Measurements from ENCODE around the gene CAMK2G. TPM values are rescaled to one million over a fixed set of nuclear protein-coding genes. Genes with fewer than 3 reads are reported as not detected.

Gene CAMK2G
- polyA plus RNA-seq, 3 donors = 1.7 to 60.7 (median 3.0) TPM

DNA sequence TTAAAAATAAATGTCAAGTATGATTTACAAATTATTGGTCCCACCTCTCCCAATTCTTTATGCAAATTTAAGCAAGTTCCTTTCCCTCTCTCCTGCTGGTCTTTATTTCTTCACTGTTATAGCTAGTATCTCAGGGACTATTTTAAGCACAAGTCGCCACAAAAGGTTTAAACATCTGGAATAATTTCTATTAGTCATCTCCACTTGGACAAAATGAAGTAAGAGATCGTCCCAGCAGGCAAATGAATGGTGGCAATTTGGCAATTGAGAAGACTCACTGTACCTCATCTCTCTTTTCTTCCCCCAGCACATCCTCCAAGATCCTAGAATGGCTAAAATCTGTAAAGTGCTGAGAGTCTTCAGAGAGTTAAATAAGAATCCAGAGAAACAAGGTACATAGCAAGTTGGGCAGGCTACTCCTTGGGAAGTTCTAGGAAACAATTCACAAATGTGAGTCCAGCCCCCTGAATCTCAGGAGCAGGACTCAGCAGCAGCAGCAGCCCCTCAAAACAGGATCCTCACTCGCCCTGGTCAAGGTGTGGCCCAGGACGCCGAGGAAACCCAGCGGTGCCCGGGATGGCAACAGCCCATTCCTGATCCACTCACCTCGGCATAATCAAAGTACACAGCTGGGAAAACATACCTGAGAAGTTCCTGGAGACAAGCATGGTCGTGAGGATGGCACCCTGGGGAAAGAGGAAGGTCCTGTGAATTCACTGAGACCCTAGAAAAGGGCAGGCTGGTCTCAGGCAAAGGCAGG, 32.6 kb downstream of the CAMK2G start:
- H4K20me1 ChIP-seq (ENCODE audit: insufficient read depth, low read length) = peaks cover 6% of the 10 kb centered on the region
- peaks cover 13% of the 10 kb centered on the region for H3K4me1 Mint-ChIP-seq
- peak overlapping the region in 1 of 2 donors; percentile 30 for H3K27ac ChIP-seq (ENCODE audit: low read depth in 1 of 2, low read length in 2 of 2)
- H3K9ac ChIP-seq (ENCODE audit: insufficient read depth, low read length, poor library complexity, severe bottlenecking) = peak overlapping the region; percentile 2
- H3K4me1 ChIP-seq (ENCODE audit: control insufficient read depth in 1 of 2, insufficient read depth in 2 of 2, low read length in 2 of 2) = peaks cover 9 to 14% of the 10 kb centered on the region in 2 donors
- intact Hi-C loops (cut with micrococcal nuclease) = loop anchor here in 1 of 2 donors (10.0 kb wide), 1 partner anchor 243 kb away; no protein-coding TSS in a partner anchor
- no peaks in the 10 kb centered on the region for H3K9me3 ChIP-seq (replicated peaks in 1 of 2; ENCODE audit: control insufficient read depth in 1 of 2, insufficient read depth in 1 of 2, low read length in 2 of 2)
- H2AFZ ChIP-seq (ENCODE audit: insufficient read depth, low read depth, low read length, poor library complexity, severe bottlenecking) = no peak overlapping the region
- H3K27ac Mint-ChIP-seq = peak overlapping the region in 3 of 7 donors; percentile 15 to 77 (median 46)
- TF ChIP-seq, protein P1, sequence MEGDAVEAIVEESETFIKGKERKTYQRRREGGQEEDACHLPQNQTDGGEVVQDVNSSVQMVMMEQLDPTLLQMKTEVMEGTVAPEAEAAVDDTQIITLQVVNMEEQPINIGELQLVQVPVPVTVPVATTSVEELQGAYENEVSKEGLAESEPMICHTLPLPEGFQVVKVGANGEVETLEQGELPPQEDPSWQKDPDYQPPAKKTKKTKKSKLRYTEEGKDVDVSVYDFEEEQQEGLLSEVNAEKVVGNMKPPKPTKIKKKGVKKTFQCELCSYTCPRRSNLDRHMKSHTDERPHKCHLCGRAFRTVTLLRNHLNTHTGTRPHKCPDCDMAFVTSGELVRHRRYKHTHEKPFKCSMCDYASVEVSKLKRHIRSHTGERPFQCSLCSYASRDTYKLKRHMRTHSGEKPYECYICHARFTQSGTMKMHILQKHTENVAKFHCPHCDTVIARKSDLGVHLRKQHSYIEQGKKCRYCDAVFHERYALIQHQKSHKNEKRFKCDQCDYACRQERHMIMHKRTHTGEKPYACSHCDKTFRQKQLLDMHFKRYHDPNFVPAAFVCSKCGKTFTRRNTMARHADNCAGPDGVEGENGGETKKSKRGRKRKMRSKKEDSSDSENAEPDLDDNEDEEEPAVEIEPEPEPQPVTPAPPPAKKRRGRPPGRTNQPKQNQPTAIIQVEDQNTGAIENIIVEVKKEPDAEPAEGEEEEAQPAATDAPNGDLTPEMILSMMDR (IDR thresholded peaks at IDR 0.05) = no peak
- 98% methylated on average over 7 of the region's 9 CpGs for WGBS (ENCODE audit: insufficient coverage)
- no peaks in the 10 kb centered on the region for H3K9me3 Mint-ChIP-seq
- H3K36me3 Mint-ChIP-seq = peaks cover 73 to 87% of the 10 kb centered on the region in 2 donors
- H3K27me3 Mint-ChIP-seq (ENCODE audit: low read depth in 3 of 3) = no peaks in the 10 kb centered on the region
- no peaks in the 10 kb centered on the region for H3K79me2 ChIP-seq (ENCODE audit: insufficient read depth, low read length)
- peaks cover 74 to 84% of the 10 kb centered on the region in 2 donors for H3K36me3 ChIP-seq (replicated peaks in 1 of 2; ENCODE audit: control insufficient read depth in 1 of 2, insufficient read depth in 2 of 2, low read length in 2 of 2)
- H3K4me2 ChIP-seq (replicated peaks; ENCODE audit: extremely low read depth, low read length, poor library complexity, severe bottlenecking) = no peak overlapping the region
- H3K4me3 Mint-ChIP-seq = no peak overlapping the region
- no peak overlapping the region for H3K4me3 ChIP-seq (replicated peaks in 1 of 3; ENCODE audit: low read depth in 2 of 3, low read length in 3 of 3)
- DNase-seq = no peak
- no peaks in the 10 kb centered on the region for H3K27me3 ChIP-seq (ENCODE audit: control insufficient read depth in 2 of 2, insufficient read depth in 2 of 2, low read length in 2 of 2)

DNA sequence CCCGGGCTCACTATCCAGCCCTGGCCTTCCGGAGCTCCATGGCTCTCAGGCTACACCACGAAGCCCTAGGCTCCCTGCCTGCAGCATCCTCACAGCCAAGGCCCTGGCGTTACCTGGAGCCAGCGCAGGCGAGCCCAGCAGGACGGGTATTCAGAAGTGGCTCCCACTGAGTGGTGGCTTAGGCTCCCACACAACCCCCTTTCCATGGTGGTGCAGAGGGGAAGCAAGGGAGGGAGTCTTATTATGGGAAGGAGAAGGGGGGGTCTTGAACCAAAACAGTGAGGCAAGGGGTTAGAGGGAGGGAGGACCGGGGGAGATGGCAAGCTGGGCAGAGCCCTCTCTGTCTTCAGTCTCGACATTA, 33.3 kb downstream of the CAMK2G start:
- H3K27me3 Mint-ChIP-seq (ENCODE audit: low read depth in 3 of 3) = no peaks in the 10 kb centered on the region
- H3K4me2 ChIP-seq (replicated peaks; ENCODE audit: extremely low read depth, low read length, poor library complexity, severe bottlenecking) = no peak overlapping the region
- no peaks in the 10 kb centered on the region for H3K79me2 ChIP-seq (ENCODE audit: insufficient read depth, low read length)
- H3K4me3 Mint-ChIP-seq = no peak overlapping the region
- TF ChIP-seq, protein P1 (IDR thresholded peaks at IDR 0.05) = no peak
- no peak overlapping the region for H2AFZ ChIP-seq (ENCODE audit: insufficient read depth, low read depth, low read length, poor library complexity, severe bottlenecking)
- H3K9me3 Mint-ChIP-seq = no peaks in the 10 kb centered on the region
- no peak overlapping the region for H3K27ac ChIP-seq (ENCODE audit: low read depth in 1 of 2, low read length in 2 of 2)
- peaks cover 13% of the 10 kb centered on the region for H3K4me1 Mint-ChIP-seq
- intact Hi-C loops (cut with micrococcal nuclease) = loop anchor here in 1 of 2 donors (10.0 kb wide), 1 partner anchor 244 kb away; no protein-coding TSS in a partner anchor
- DNase-seq = no peak
- no peaks in the 10 kb centered on the region for H3K27me3 ChIP-seq (ENCODE audit: control insufficient read depth in 2 of 2, insufficient read depth in 2 of 2, low read length in 2 of 2)
- 91% methylated on average over 3 of the region's 9 CpGs for WGBS (ENCODE audit: insufficient coverage)
- H3K4me1 ChIP-seq (ENCODE audit: control insufficient read depth in 1 of 2, insufficient read depth in 2 of 2, low read length in 2 of 2) = peaks cover 9 to 14% of the 10 kb centered on the region in 2 donors
- peaks cover 6% of the 10 kb centered on the region for H4K20me1 ChIP-seq (ENCODE audit: insufficient read depth, low read length)
- H3K9me3 ChIP-seq (replicated peaks in 1 of 2; ENCODE audit: control insufficient read depth in 1 of 2, insufficient read depth in 1 of 2, low read length in 2 of 2) = no peaks in the 10 kb centered on the region
- H3K9ac ChIP-seq (ENCODE audit: insufficient read depth, low read length, poor library complexity, severe bottlenecking) = no peak overlapping the region
- H3K27ac Mint-ChIP-seq = peak overlapping the region in 1 of 7 donors; percentile 45
- no peak overlapping the region for H3K4me3 ChIP-seq (replicated peaks in 1 of 3; ENCODE audit: low read depth in 2 of 3, low read length in 3 of 3)
- peaks cover 73 to 87% of the 10 kb centered on the region in 2 donors for H3K36me3 Mint-ChIP-seq
- peaks cover 74 to 84% of the 10 kb centered on the region in 2 donors for H3K36me3 ChIP-seq (replicated peaks in 1 of 2; ENCODE audit: control insufficient read depth in 1 of 2, insufficient read depth in 2 of 2, low read length in 2 of 2)
